Adrenal gland (tissue), 12 donors: ENCODE measurements around the gene HOXA1. TPM values are rescaled to one million over a fixed set of nuclear protein-coding genes. Genes with fewer than 3 reads are reported as not detected.
A peak's percentile ranks its signal among the peaks of the same experiment; 100 is the strongest.

Source experiments
- DNase-seq, 7 donors: peaks; one replicate each; pipeline ENCODE4 v3.0.0-alpha.2; 2019 to 2020
- H3K27ac ChIP-seq, 5 donors: fragments of 200-600 bp; sonication (generic) in 4 of 5; 1 replicate in 3 of 5; 2 replicates in 2 of 5; pipeline versions ENCODE4 v1.5.1 to v1.8.0; 2016 to 2020; ENCODE audit warnings: mild to moderate bottlenecking in 1 of 5
- H3K27me3 ChIP-seq: fragments of 200-600 bp; 2 replicates; pipeline ENCODE4 v1.8.0; 2021
- H3K36me3 ChIP-seq, 2 donors: fragments of 200-600 bp; replicated peaks in 1 of 2; 1 replicate in 1 of 2; 2 replicates in 1 of 2; pipeline versions ENCODE4 v1.5.1 to v1.8.0; 2018 to 2022
- H3K4me1 ChIP-seq, 2 donors: fragments of 200-600 bp; replicated peaks in 1 of 2; 1 replicate in 1 of 2; 2 replicates in 1 of 2; pipeline versions ENCODE4 v1.5.1 to v1.8.0; 2018 to 2021
- H3K4me3 ChIP-seq, 4 donors: fragments of 200-600 bp; sonication (generic) in 3 of 4; one replicate each; pipeline ENCODE4 v1.5.1; 2016 to 2018
- H3K9me3 ChIP-seq, 3 donors: fragments of 200-600 bp; sonication (generic) in 1 of 3; replicated peaks in 1 of 3; 1 replicate in 2 of 3; 2 replicates in 1 of 3; pipeline versions ENCODE4 v1.5.1 to v1.8.0; 2016 to 2021
- POLR2A ChIP-seq, 2 donors: fragments of 450-650 bp; IDR thresholded peaks; one replicate each; pipeline ENCODE4 v1.6.1; 2017; ENCODE audit warnings: antibody characterized with exemption in 2 of 2, mild to moderate bottlenecking in 2 of 2, moderate library complexity in 1 of 2
- WGBS, 4 donors: extraction: QIAGEN DNeasy Blood & Tissue Kit in 2 of 4; methylation state at CpG; one replicate each; pipeline versions ENCODE4 v1.1.5 to v1.1.7; 2013 to 2017; 5-methylcytosine and 5-hydroxymethylcytosine counted together
- intact Hi-C, 2 donors: fragments of 100-400 bp; cut with DNase I; formaldehyde crosslinking; loops; one replicate each; pipeline versions ENCODE4 v1.14.1 to v1.15.0; 2022 to 2023
- polyA plus RNA-seq, 3 donors: library from polyadenylated mRNA; stranded (reverse); fragments of 200-250 nt in 2 of 3; fragments of 350-450 nt in 1 of 3; fragmentation: Illumina TruSeq in 1 of 3; extraction: RNeasy Lipid Tissue Mini Kit (QIAGEN cat#74804) in 1 of 3; gene quantifications; one replicate each; pipeline ENCODE4 v1.2.3, GENCODE V29; 2013 to 2014
- total RNA-seq, 9 donors: library from RNA; depleted of rRNA in 4 of 9; stranded (reverse); fragments of >200 nt in 4 of 9; fragments of 120-200 nt in 1 of 9; fragmentation: NEBNext Ultra II Directional in 1 of 9; extraction: Animal tissue kit (Norgen Biotek cat#: 25700) in 1 of 9; gene quantifications; one replicate each; pipeline versions ENCODE4 v1.1.0 to v1.2.4, GENCODE V29; 2013 to 2023
- TF ChIP-seq, protein P1 (sequence below), 6 experiments: fragments of 450-650 bp in 4 of 6; fragments of 200-600 bp in 2 of 6; sonication (generic) in 1 of 6; IDR thresholded peaks; 1 replicate in 5 of 6; 2 replicates in 1 of 6; pipeline versions ENCODE4 v1.5.1 to v1.8.0; 2016 to 2021; ENCODE audit warnings: antibody characterized with exemption in 6 of 6, mild to moderate bottlenecking in 2 of 6, moderate library complexity in 1 of 6
- donor health status: healthy with polysubstance abuse.
- donor health status: Bipolar disorder and iron deficiency.
- donor health status: DM: yes; HTN: yes; CAD: no.
- donor health status: DM: no; HTN: no; CAD: no.
- donor health status: DM: no; HTN: no; CAD: no.
- donor health status: DM: yes; HTN: yes; CAD: no.

Gene HOXA1
- total and polyA plus RNA-seq, 12 donors = 0.18 to 4.4 (median 0.90) TPM; not detected in 1

- Histone ChIP-seq H3K27me3 (no peaks in the 10 kb centered on the region), H3K4me3 (peak overlapping the region in 1 of 4 donors; percentile 64), H3K4me1 (peaks cover 0 to 19% of the 10 kb centered on the region in 2 donors), H3K27ac (peak overlapping the region in 4 of 5 donors; percentile 7 to 90 (median 52)), H3K9me3 (no peaks in the 10 kb centered on the region), H3K36me3 (no peaks in the 10 kb centered on the region)
- intact Hi-C loops = loop anchor here in 1 of 2 donors (10.0 kb wide), 1 partner anchor 240 kb away; the partner anchor contains the start of gene SKAP2
- TF ChIP-seq, protein P1, sequence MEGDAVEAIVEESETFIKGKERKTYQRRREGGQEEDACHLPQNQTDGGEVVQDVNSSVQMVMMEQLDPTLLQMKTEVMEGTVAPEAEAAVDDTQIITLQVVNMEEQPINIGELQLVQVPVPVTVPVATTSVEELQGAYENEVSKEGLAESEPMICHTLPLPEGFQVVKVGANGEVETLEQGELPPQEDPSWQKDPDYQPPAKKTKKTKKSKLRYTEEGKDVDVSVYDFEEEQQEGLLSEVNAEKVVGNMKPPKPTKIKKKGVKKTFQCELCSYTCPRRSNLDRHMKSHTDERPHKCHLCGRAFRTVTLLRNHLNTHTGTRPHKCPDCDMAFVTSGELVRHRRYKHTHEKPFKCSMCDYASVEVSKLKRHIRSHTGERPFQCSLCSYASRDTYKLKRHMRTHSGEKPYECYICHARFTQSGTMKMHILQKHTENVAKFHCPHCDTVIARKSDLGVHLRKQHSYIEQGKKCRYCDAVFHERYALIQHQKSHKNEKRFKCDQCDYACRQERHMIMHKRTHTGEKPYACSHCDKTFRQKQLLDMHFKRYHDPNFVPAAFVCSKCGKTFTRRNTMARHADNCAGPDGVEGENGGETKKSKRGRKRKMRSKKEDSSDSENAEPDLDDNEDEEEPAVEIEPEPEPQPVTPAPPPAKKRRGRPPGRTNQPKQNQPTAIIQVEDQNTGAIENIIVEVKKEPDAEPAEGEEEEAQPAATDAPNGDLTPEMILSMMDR (IDR thresholded peaks at IDR 0.05) = no peak
- TF ChIP-seq POLR2A (IDR thresholded peaks at IDR 0.05) = no peak
- peak in 2 of 7 donors; percentile 39 to 59 for DNase-seq
- whole genome bisulfite sequencing, 4 donors = 66 to 73% (median 71%) methylated on average over 13 of the region's 13 CpGs
These were observed 8.7 kb upstream of the HOXA1 start for GRCh38 chr7:27104341-27105058.

DNA sequence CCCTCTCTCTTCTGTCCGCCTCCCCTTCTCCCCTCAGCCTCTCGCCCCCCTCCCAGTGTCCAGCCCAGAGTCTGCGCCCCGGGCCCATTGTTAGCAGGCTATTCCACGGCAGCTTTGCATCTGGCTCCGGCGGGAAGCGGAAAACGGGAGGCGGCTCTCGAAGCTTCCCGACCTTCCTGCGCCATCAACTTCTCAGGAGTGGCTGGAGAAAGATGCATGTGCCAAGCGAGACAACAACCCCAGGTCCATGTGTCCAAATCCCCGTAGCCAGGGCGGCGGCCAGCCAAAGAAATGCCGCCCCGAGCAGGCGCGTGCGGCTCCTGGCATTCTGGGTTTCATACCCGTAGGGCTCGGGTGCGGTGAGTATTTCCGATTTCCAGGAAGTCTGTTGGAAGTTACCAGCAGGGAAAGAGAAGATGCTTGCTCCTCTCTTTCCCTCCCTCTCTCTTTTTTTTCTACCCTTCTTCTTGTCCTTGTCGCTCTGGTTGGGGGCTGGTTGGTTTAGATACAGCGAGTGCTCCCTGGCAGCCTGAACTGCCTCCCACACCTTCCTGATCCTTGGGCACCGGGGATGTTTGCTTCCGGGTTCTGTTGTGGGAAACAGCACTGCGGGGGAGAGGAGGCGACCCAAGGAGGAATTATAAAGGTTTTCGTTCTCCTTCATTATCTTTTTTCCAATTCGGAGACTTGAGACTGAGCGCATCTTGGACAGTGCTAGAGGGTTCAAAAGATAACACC, 7.9 kb upstream of the HOXA1 start:
- intact Hi-C loops = loop anchor here in 1 of 2 donors (10.0 kb wide), 1 partner anchor 239 kb away; the partner anchor contains the start of gene SKAP2
- Histone ChIP-seq H3K27me3 (no peaks in the 10 kb centered on the region), H3K4me3 (peak overlapping the region in 1 of 4 donors; percentile 64), H3K36me3 (no peaks in the 10 kb centered on the region), H3K27ac (peak overlapping the region in 2 of 5 donors; percentile 76 to 90), H3K4me1 (peaks cover 0 to 24% of the 10 kb centered on the region in 2 donors), H3K9me3 (no peaks in the 10 kb centered on the region)
- peak in 2 of 7 donors; percentile 27 to 52 for DNase-seq
- WGBS, 4 donors = 41 to 51% (median 48%) methylated on average over 29 to 35 of the region's 35 CpGs
- TF ChIP-seq POLR2A (IDR thresholded peaks at IDR 0.05) = no peak
- TF ChIP-seq, protein P1 (IDR thresholded peaks at IDR 0.05) = no peak

DNA sequence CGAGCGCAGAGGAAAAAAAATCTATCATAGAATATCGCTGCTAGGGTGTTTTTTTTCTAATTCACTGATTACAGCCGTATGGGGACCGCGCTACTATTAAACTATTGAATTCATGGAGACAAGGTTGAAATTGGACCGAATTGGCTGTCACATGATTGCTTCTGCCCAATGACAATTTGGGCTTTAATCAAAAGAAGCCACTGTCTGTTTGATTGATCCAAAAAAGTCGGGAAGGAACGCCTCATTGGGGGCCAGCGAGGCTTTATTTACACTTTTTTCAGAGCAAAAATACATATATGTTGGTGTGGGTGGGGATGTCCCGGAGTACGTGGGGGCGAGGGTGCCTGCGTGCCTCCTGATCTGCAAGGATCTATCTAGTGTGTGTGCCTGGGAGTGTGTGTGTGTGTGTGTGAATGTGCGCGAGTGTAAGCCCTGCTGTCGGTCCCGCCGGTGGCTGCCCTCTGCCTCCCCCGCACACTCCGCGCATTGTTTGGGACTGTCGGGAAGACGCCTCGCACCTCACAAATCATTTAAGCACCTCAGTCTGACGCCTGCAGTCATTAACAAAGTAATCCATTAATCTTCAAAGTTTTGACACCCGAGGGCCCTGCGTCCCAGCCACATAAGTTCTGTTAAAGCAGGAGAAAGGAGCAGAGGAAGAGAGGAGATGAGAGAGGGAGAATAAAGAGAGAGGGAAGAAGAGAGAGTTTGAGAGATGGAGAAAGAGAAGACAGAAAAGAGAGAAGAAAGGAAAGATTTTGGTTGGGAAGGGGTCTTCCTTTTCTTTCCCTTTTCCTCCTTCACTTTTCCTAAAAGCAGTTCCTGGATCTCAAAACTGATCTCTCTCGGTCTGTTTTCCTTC, 7.0 kb upstream of the HOXA1 start, which contains the start of gene HOXA2:
Gene HOXA2 (minus strand): TSS at position 103 of the 862 bp plus-strand sequence. CDS start 183 bp downstream, outside the sequence.
- H3K9me3 ChIP-seq = no peaks in the 10 kb centered on the region
- WGBS, 4 donors = 6 to 22% (median 13%) methylated on average over 29 of the region's 29 CpGs
- peak in 2 of 7 donors; percentile 49 to 62 for DNase-seq
- TF ChIP-seq POLR2A (IDR thresholded peaks at IDR 0.05) = peak in 1 of 2 donors; percentile 47
- TF ChIP-seq, protein P1 (IDR thresholded peaks at IDR 0.05) = no peak
- no peaks in the 10 kb centered on the region for H3K27me3 ChIP-seq
- H3K4me1 ChIP-seq = peaks cover 7 to 33% of the 10 kb centered on the region in 2 donors
- H3K36me3 ChIP-seq = no peaks in the 10 kb centered on the region
- H3K4me3 ChIP-seq = peak within 1 kb of the TSS in 2 of 4 donors; percentile 18 to 64
- intact Hi-C loops = loop anchor here in 1 of 2 donors (10.0 kb wide), 1 partner anchor 238 kb away; the partner anchor contains the start of gene SKAP2
- H3K27ac ChIP-seq = peak within 1 kb of the TSS in 3 of 5 donors; percentile 29 to 90 (median 87)
